ENCODE measurements around the gene SVOP. TPM values are rescaled to one million over a fixed set of nuclear protein-coding genes. Genes with fewer than 3 reads are reported as not detected.

The SVOP gene
- total RNA-seq, 1 experiment from 2014 or later: 0.47 TPM

- CTCF ChIA-PET: no interaction called here
- Histone ChIP-seq H3K79me2 (ENCODE audit: insufficient read depth, low read length) (no peaks in the 10 kb centered on the region), H3K9me3 (ENCODE audit: control insufficient read depth in 1 of 2, insufficient read depth in 1 of 2, low read depth in 1 of 2, low read length in 2 of 2) (no peaks in the 10 kb centered on the region), H3K27me3 (ENCODE audit: insufficient read depth, low read length) (no peaks in the 10 kb centered on the region), H3K27ac (ENCODE audit: low read depth, low read length) (no peak overlapping the region), H2AFZ (ENCODE audit: low read depth, low read length, poor library complexity, severe bottlenecking) (no peak overlapping the region), H3K36me3 (ENCODE audit: control insufficient read depth in 1 of 2, insufficient read depth in 2 of 2, low read length in 2 of 2) (no peaks in the 10 kb centered on the region; a peak in 1 of 4 replicates), H3K4me2 (ENCODE audit: low read length) (no peak overlapping the region), H4K20me1 (ENCODE audit: insufficient read depth) (no peaks in the 10 kb centered on the region), H3K9me2 (ENCODE audit: insufficient read depth) (no peaks in the 10 kb centered on the region), H3K4me3 (replicated peaks in 1 of 2; ENCODE audit: low read depth in 1 of 2, low read length in 2 of 2) (no peak overlapping the region), H3K4me1 (ENCODE audit: control insufficient read depth in 1 of 2, insufficient read depth in 2 of 2, low read length in 2 of 2) (peaks cover 1 to 2% of the 10 kb centered on the region in 2 experiments; a peak in 2 of 4 replicates), H3K9ac (ENCODE audit: low read length) (no peak overlapping the region)
- TF ChIP-seq CEBPB (IDR thresholded peaks at IDR 0.05; ENCODE audit: low read depth) (no peak), MAX (IDR thresholded peaks at IDR 0.05) (no peak), ELF1 (IDR thresholded peaks at IDR 0.05; ENCODE audit: borderline replicate concordance, low read depth) (no peak), POLR2A (IDR thresholded peaks at IDR 0.05; ENCODE audit: borderline replicate concordance, extremely low read depth, insufficient read depth, insufficient read length) (no peak), EZH2phosphoT487 (IDR thresholded peaks at IDR 0.05; ENCODE audit: borderline replicate concordance) (no peak), EGR1 (IDR thresholded peaks at IDR 0.05; ENCODE audit: low read depth) (no peak), REST (IDR thresholded peaks at IDR 0.05; ENCODE audit: low read depth) (no peak), SRF (IDR thresholded peaks at IDR 0.05; ENCODE audit: low read depth) (no peak), ZFX (IDR thresholded peaks at IDR 0.05) (no peak), CTCF (IDR thresholded peaks at IDR 0.05 in 2 of 3, conservative IDR thresholded peaks at IDR 0.05 in 1 of 3; ENCODE audit: borderline replicate concordance in 1 of 3, insufficient read depth in 1 of 3, low read depth in 2 of 3, low read length in 2 of 3) (no peak), RAD21 (IDR thresholded peaks at IDR 0.05; ENCODE audit: low read depth) (no peak)
- RAD21 ChIA-PET (ENCODE audit: low non-redundant PET in 1 of 2, low total read pairs in 2 of 2, uncharacterized antibody in 2 of 2, unreplicated experiment in 2 of 2): no interaction called here
- DNase-seq (ENCODE audit: low read depth, low spot score) (no peak), ATAC-seq (no peak)
- no TSS peak for BruUV-seq (replicated peaks)
- intact Hi-C loops (cut with micrococcal nuclease): no loop called here
- POLR2A ChIA-PET: no interaction called here
Measured at GRCh38 chr12:109058773-109059172, 37.9 kb upstream of the SVOP start.

Data from HCT116 (cell line).